Endothelial cell of umbilical vein (primary cell): Measurements from ENCODE around the gene C2. TPM values are rescaled to one million over a fixed set of nuclear protein-coding genes. Genes with fewer than 3 reads are reported as not detected.
"Not testable (repeated sequence)": the region's sequence is repeated elsewhere in the genome, so short reads cannot be mapped to it uniquely, and the experiment has no call there.

ENCODE experiments used
- BruUV-seq: library from RNA; stranded (reverse); fragments of 400-500 nt; replicated peaks from 2 replicates; lab custom pipeline; 2021; lab: Mats Ljungman, UMichigan
- CTCF ChIA-PET: fragments of 300-600, 350-600 bp; sonication (Branson Sonifier 250); formaldehyde crosslinking; loops from one replicate; lab custom pipeline; 2021; ENCODE audit warnings: antibody characterized with exemption, inconsistent platforms; lab: Charles Lee
- POLR2A ChIA-PET: fragments of 300-600, 350-600 bp; sonication (Branson Sonifier 250); formaldehyde crosslinking; loops from one replicate; lab custom pipeline; 2021; ENCODE audit warnings: antibody characterized with exemption, inconsistent platforms; lab: Charles Lee
- DNase-seq: peaks from one replicate; pipeline ENCODE4 v3.0.0-alpha.2; 2011; ENCODE audit warnings: low read depth, low spot score
- FAIRE-seq: peaks from 2 replicates; lab custom pipeline; 2011; peaks lifted over from hg19 to GRCh38; lab: Jason Lieb, UNC
- H2AFZ ChIP-seq: 2 replicates; pipeline ENCODE4 v1.6.0; 2012; ENCODE audit warnings: low read depth, low read length, control low read depth, inconsistent platforms
- H3K27ac ChIP-seq: 2 replicates; pipeline ENCODE4 v1.5.1; 2011; ENCODE audit warnings: low read depth, mild to moderate bottlenecking, control low read depth, low read length, moderate library complexity; ENCODE audit not compliant: insufficient read depth
- H3K27me3 ChIP-seq, 2 experiments: 2 replicates each; pipeline versions ENCODE4 v1.6.0 to v1.6.1; 2011; ENCODE audit warnings: low read length in 2 of 2, mixed read lengths in 1 of 2; ENCODE audit not compliant: control insufficient read depth in 2 of 2, insufficient read depth in 2 of 2
- H3K36me3 ChIP-seq, 2 experiments: 2 replicates in 1 of 2; 3 replicates in 1 of 2; pipeline ENCODE4 v1.5.1; 2011; ENCODE audit warnings: low read length in 2 of 2, mild to moderate bottlenecking in 1 of 2, moderate library complexity in 1 of 2; ENCODE audit not compliant: control insufficient read depth in 2 of 2, insufficient read depth in 2 of 2; ENCODE audit errors: extremely low read depth in 1 of 2
- H3K4me1 ChIP-seq: 3 replicates; pipeline ENCODE4 v1.5.1; 2011; ENCODE audit warnings: mild to moderate bottlenecking, low read length; ENCODE audit not compliant: control insufficient read depth, insufficient read depth; ENCODE audit errors: extremely low read depth
- H3K4me2 ChIP-seq: 2 replicates; pipeline ENCODE4 v1.6.1; 2011; ENCODE audit warnings: low read length, control low read depth, mixed read lengths; ENCODE audit not compliant: insufficient read depth
- H3K4me3 ChIP-seq, 3 experiments: fragments of 200-600 bp in 1 of 3; sonication (generic), shearing (Covaris generic) in 1 of 3; replicated peaks in 1 of 3; 2 replicates each; pipeline ENCODE4 v1.5.1; 2011 to 2016; ENCODE audit warnings: control low read depth in 3 of 3, low read length in 3 of 3, mild to moderate bottlenecking in 2 of 3, inconsistent platforms in 1 of 3, low read depth in 1 of 3, moderate library complexity in 1 of 3; ENCODE audit not compliant: insufficient read depth in 1 of 3
- H3K79me2 ChIP-seq: 2 replicates; pipeline ENCODE4 v1.6.0; 2012; ENCODE audit warnings: low read length, inconsistent platforms; ENCODE audit not compliant: control insufficient read depth, insufficient read depth
- H3K9ac ChIP-seq: replicated peaks from 2 replicates; pipeline ENCODE3; 2011; ENCODE audit warnings: low read length, control low read depth; ENCODE audit not compliant: insufficient read depth; ENCODE audit errors: extremely low read depth
- H3K9me1 ChIP-seq: replicated peaks from 3 replicates; pipeline ENCODE4 v1.6.0; 2011; ENCODE audit warnings: mild to moderate bottlenecking, low read length; ENCODE audit not compliant: control insufficient read depth, insufficient read depth; ENCODE audit errors: extremely low read depth
- H3K9me3 ChIP-seq: replicated peaks from 2 replicates; pipeline ENCODE4 v1.5.1; 2012; ENCODE audit warnings: low read length, inconsistent platforms; ENCODE audit not compliant: control insufficient read depth, insufficient read depth
- H4K20me1 ChIP-seq: replicated peaks from 2 replicates; pipeline ENCODE3; 2011; ENCODE audit warnings: mild to moderate bottlenecking, low read length; ENCODE audit not compliant: control insufficient read depth, insufficient read depth; ENCODE audit errors: extremely low read depth
- EZH2 ChIP-seq: IDR thresholded peaks from 2 replicates; pipeline ENCODE4 v1.6.1; 2012; ENCODE audit warnings: borderline replicate concordance, low read depth, mild to moderate bottlenecking, moderate library complexity, low read length, inconsistent platforms; ENCODE audit not compliant: severe bottlenecking
- FOS ChIP-seq: IDR thresholded peaks from 2 replicates; pipeline ENCODE4 v1.6.1; 2011; ENCODE audit warnings: mild to moderate bottlenecking, low read length, moderate library complexity, borderline replicate concordance; ENCODE audit not compliant: insufficient read depth
- GATA2 ChIP-seq: IDR thresholded peaks from 2 replicates; pipeline ENCODE4 v1.7.0; 2011; ENCODE audit warnings: low read depth, mild to moderate bottlenecking, moderate library complexity, mixed read lengths, low read length; ENCODE audit not compliant: insufficient read length, insufficient read depth
- JUN ChIP-seq: IDR thresholded peaks from 2 replicates; pipeline ENCODE4 v1.6.1; 2011; ENCODE audit warnings: borderline replicate concordance, low read depth; ENCODE audit not compliant: insufficient read length, insufficient read depth
- MAX ChIP-seq: IDR thresholded peaks from 2 replicates; pipeline ENCODE4 v1.6.1; 2011; ENCODE audit not compliant: insufficient read depth, insufficient read length
- MYC ChIP-seq: IDR thresholded peaks from one replicate; pipeline ENCODE4 v1.6.1; 2011; ENCODE audit warnings: mild to moderate bottlenecking, low read depth, low read length
- POLR2A ChIP-seq: IDR thresholded peaks from 2 replicates; pipeline ENCODE4 v1.6.1; 2012; ENCODE audit warnings: low read depth, mild to moderate bottlenecking, control low read depth, low read length
- POLR2AphosphoS5 ChIP-seq: IDR thresholded peaks from 2 replicates; pipeline ENCODE4 v1.6.1; 2012; ENCODE audit warnings: low read depth, mild to moderate bottlenecking, control low read depth, low read length, moderate library complexity; ENCODE audit not compliant: insufficient read depth
- dilution Hi-C: fragments of 300-500 bp; cut with MboI; formaldehyde crosslinking; loops from one replicate; pipeline ENCODE4 v1.15.0; 2019; ENCODE audit warnings: low sequenced_read_pairs; ENCODE audit not compliant: extremely low pct_ligation_motif_present
- intact Hi-C: fragments of 100-400 bp; cut with micrococcal nuclease; formaldehyde crosslinking; loops from one replicate; pipeline ENCODE4 v1.10.0; 2022
- polyA plus RNA-seq, 4 experiments: library from polyadenylated mRNA; depleted of rRNA in 3 of 4; stranded (reverse) in 3 of 4; unstranded in 1 of 4; fragments of >200 nt; gene quantifications; 2 replicates each; pipeline versions ENCODE4 v1.2.1 to v1.2.3, GENCODE V29; 2011 to 2012; ENCODE audit warnings: missing spikeins in 1 of 4
- total RNA-seq: library from RNA; stranded (reverse); gene quantifications from 2 replicates; pipeline ENCODE4 v1.2.3, GENCODE V29; 2021
- TF ChIP-seq, protein P1 (sequence below), 2 donors: IDR thresholded peaks; 1 replicate in 1 of 2; 2 replicates in 1 of 2; pipeline ENCODE4 v1.5.1; 2011; ENCODE audit warnings: low read length in 2 of 2, mild to moderate bottlenecking in 2 of 2, moderate library complexity in 2 of 2, control low read depth in 1 of 2, inconsistent platforms in 1 of 2, low read depth in 1 of 2; ENCODE audit not compliant: insufficient read depth in 1 of 2; ENCODE audit errors: extremely low read depth in 1 of 2

The C2 gene
- total and polyA plus RNA-seq, 2 donors (not counting 3 experiments of a cell fraction or from before 2014, with no cell fraction given) = 0.60 TPM; not detected in 1

DNA sequence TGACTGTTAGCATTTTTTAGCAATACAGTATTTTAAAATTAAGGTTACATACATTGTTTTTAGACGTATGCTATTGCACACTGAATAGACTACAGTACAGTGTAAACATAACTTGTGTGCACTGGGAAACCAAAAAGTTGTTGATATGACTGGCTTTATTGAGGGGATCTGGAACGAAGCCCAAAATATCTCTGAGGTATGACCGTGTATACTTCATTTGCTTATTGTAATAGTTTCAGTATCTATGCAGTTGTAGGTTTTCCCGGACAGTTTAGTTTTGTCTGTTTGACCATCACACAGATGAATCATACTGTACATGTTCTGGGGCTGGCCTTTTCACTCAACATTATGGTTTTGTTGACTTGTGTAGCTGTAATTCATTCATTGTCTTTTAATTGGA, 18.7 kb upstream of the C2 start:
- CTCF ChIA-PET = interaction anchor here (1.0 to 1.4 kb wide), 2 partner anchors 17 to 43 kb away, joined by 3 read pairs; no protein-coding TSS in a partner anchor
- Histone ChIP-seq H3K27ac (no peak overlapping the region), H3K9ac (no peak overlapping the region), H3K4me3 (no peak overlapping the region), H2AFZ (no peak overlapping the region), H3K4me1 (peaks cover 3% of the 10 kb centered on the region), H3K9me3 (no peaks in the 10 kb centered on the region), H3K4me2 (no peak overlapping the region), H3K36me3 (no peaks in the 10 kb centered on the region), H3K9me1 (no peaks in the 10 kb centered on the region), H3K27me3 (peaks cover 5 to 12% of the 10 kb centered on the region in 2 experiments), H4K20me1 (no peaks in the 10 kb centered on the region), H3K79me2 (no peaks in the 10 kb centered on the region)
- dilution Hi-C loops = no loop called here
- DNase-seq (no peak), FAIRE-seq (no peak)
- POLR2A ChIA-PET = no interaction called here
- BruUV-seq = no TSS peak
- intact Hi-C loops = no loop called here
- TF ChIP-seq POLR2AphosphoS5 (no peak), MAX (no peak), GATA2 (no peak), MYC (no peak), JUN (no peak), POLR2A (no peak), FOS (no peak), EZH2 (no peak)
- TF ChIP-seq, protein P1, sequence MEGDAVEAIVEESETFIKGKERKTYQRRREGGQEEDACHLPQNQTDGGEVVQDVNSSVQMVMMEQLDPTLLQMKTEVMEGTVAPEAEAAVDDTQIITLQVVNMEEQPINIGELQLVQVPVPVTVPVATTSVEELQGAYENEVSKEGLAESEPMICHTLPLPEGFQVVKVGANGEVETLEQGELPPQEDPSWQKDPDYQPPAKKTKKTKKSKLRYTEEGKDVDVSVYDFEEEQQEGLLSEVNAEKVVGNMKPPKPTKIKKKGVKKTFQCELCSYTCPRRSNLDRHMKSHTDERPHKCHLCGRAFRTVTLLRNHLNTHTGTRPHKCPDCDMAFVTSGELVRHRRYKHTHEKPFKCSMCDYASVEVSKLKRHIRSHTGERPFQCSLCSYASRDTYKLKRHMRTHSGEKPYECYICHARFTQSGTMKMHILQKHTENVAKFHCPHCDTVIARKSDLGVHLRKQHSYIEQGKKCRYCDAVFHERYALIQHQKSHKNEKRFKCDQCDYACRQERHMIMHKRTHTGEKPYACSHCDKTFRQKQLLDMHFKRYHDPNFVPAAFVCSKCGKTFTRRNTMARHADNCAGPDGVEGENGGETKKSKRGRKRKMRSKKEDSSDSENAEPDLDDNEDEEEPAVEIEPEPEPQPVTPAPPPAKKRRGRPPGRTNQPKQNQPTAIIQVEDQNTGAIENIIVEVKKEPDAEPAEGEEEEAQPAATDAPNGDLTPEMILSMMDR (IDR thresholded peaks at IDR 0.05; ENCODE audit: extremely low read depth in 1 of 2, insufficient read depth in 1 of 2, low read depth in 1 of 2, low read length in 2 of 2) = no peak

- FAIRE-seq, H3K27ac ChIP-seq, H3K9ac ChIP-seq, dilution Hi-C loops, intact Hi-C loops, H3K4me1 ChIP-seq, POLR2A ChIA-PET, H3K4me2 ChIP-seq, H2AFZ ChIP-seq, H3K4me3 ChIP-seq, H3K9me3 ChIP-seq, H4K20me1 ChIP-seq, H3K9me1 ChIP-seq, BruUV-seq, DNase-seq, CTCF ChIA-PET, H3K79me2 ChIP-seq, H3K36me3 ChIP-seq: not testable (repeated sequence)
- H3K27me3 ChIP-seq = peaks cover 4 to 12% of the 10 kb centered on the region in 2 experiments
These were observed 18.2 kb upstream of the C2 start for GRCh38 chr6:31909298-31909697.
